Activated T-helper 1 cell treated with anti-CD3 and anti-CD28 coated beads, Interleukin-12 subunit alpha, Interleukin-12 subunit beta, Interleukin-2, Interleukin-4 antibody, amounts not matched to agents 30 ng/mL and 10 ng/mL and 1 ng/mL, durations not matched to agents 14 hours and 24 hours and 36 hours (primary cell): ENCODE results near the gene PRCP. TPM values are rescaled to one million over a fixed set of nuclear protein-coding genes. Genes with fewer than 3 reads are reported as not detected.

Experiments used
- DNase-seq: peaks from one replicate; pipeline ENCODE4 v3.0.0; 2021; ENCODE audit warnings: low spot score
- H3K27ac Mint-ChIP-seq: one replicate; pipeline ENCODE4 v1.8.0; 2021; ENCODE audit warnings: mild to moderate bottlenecking, mixed read lengths
- H3K27me3 Mint-ChIP-seq: one replicate; pipeline ENCODE4 v1.8.0; 2022; ENCODE audit warnings: mild to moderate bottlenecking, moderate library complexity, mixed read lengths; ENCODE audit not compliant: insufficient read depth
- H3K36me3 Mint-ChIP-seq: one replicate; pipeline ENCODE4 v1.8.0; 2021; ENCODE audit warnings: low read depth, mixed read lengths
- H3K4me1 Mint-ChIP-seq: one replicate; pipeline ENCODE4 v1.8.0; 2021; ENCODE audit warnings: low read depth, mixed read lengths
- H3K4me3 Mint-ChIP-seq: one replicate; pipeline ENCODE4 v1.8.0; 2021; ENCODE audit warnings: mild to moderate bottlenecking, moderate library complexity, mixed read lengths
- H3K9me3 Mint-ChIP-seq: one replicate; pipeline ENCODE4 v1.8.0; 2021; ENCODE audit warnings: mixed read lengths
- intact Hi-C: fragments of 100-400 bp; cut with micrococcal nuclease; formaldehyde crosslinking; loops from one replicate; pipeline ENCODE4 v1.15.1; 2024
- total RNA-seq: library from RNA; stranded (reverse); gene quantifications from 2 replicates; pipeline ENCODE4 v1.2.3, GENCODE V29; 2022

The PRCP gene
- total RNA-seq, 1 donor from 2014 or later: 24.0 TPM

DNA sequence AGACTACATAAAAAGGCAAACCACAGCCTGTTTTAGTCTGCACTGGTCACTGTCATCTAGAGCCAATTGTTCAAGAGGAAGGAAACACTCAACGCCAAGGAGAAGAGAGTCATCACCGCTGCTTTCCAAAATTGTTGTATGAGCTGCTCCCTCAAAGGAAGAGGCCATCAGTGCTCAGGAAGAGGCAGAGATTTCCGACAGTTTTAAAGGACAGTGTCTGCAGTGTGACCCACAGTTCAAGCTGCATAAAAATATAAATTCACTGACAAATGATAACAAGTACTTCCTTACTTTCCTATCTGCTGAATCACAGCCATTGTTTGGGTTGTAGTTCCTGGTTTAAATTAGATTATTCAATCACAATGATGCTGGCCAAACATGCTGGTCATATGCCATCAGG is 16.4 kb downstream of the PRCP start:
- DNase-seq: no peak
- no peak overlapping the region for H3K4me3 Mint-ChIP-seq
- intact Hi-C loops: no loop called here
- no peaks in the 10 kb centered on the region for H3K27me3 Mint-ChIP-seq
- H3K9me3 Mint-ChIP-seq: peaks cover 4% of the 10 kb centered on the region
- H3K36me3 Mint-ChIP-seq: peaks cover 5% of the 10 kb centered on the region
- H3K27ac Mint-ChIP-seq: no peak overlapping the region
- peaks cover 5% of the 10 kb centered on the region for H3K4me1 Mint-ChIP-seq

DNA sequence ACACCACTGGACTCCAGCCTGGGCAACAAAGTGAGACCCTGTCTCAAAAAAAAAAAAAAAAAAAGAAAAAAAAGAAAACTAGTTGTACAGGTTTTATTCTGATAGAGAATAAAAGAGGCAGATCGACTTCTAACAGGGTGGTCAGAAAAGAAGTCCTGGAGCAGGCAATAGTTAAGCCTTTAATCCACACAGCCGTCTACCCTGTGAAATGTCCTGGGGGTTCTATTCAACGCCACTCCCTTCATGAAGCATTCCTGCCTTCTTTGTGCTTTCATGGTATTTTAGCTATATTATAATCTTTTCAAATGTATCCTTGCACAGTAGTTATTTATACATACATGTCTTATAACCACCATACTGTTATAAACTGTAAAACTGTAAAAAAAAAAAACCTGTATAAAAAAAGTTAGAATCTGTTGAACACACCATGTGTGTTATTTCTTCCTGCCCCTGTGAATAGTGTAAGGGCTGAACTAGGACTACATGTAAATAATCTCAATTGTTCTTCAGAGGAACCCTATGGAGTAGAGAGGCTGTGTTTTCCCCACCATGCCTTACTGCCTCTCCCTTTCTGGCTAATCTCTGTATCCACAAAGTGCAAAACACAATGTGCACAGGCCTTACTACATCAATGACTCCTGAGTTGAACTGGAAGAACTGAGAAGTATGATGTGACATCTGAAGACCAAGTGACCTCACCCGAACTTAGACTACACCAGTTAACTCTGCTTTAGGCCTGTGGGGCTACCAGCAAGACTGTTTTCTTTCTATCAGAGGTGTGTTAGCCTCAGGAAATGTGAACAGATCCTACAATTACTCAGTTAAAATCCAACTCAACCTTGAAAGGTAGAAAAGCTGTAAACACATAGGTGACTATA is 25.3 kb downstream of the PRCP start:
- no peak overlapping the region for H3K4me3 Mint-ChIP-seq
- intact Hi-C loops: loop anchor here (1.0 kb wide), 1 partner anchor 25 kb away; the partner anchor contains the start of gene PRCP
- no peak for DNase-seq
- peaks cover 24% of the 10 kb centered on the region for H3K4me1 Mint-ChIP-seq
- H3K9me3 Mint-ChIP-seq: peaks cover 16% of the 10 kb centered on the region
- peaks cover 3% of the 10 kb centered on the region for H3K36me3 Mint-ChIP-seq
- no peaks in the 10 kb centered on the region for H3K27me3 Mint-ChIP-seq
- H3K27ac Mint-ChIP-seq: peak overlapping the region; percentile 29

DNA sequence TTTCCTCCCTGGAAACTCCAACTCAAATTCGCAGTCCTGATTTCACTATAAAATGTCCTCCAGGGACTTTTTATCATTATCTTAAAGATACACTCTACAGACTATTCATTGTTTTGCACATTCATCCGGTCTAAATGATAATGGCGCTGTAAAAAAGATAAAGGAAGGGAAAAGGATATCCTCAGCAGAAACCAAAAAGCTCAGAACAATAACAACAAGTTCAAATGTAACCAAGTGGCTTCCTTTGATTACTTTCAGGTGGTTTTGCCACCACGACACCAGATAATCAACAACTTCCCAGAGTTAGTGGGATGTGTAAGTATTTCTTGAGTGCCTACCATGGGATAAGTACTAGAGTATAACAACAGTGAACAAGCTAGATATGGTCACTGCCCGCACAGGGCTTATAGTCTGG is 26.3 kb downstream of the PRCP start:
- peaks cover 24% of the 10 kb centered on the region for H3K4me1 Mint-ChIP-seq
- intact Hi-C loops: loop anchor here (1.0 kb wide), 1 partner anchor 26 kb away; the partner anchor contains the start of gene PRCP
- peak overlapping the region; percentile 0 for H3K27ac Mint-ChIP-seq
- peaks cover 12% of the 10 kb centered on the region for H3K9me3 Mint-ChIP-seq
- DNase-seq: no peak
- H3K4me3 Mint-ChIP-seq: no peak overlapping the region
- no peaks in the 10 kb centered on the region for H3K36me3 Mint-ChIP-seq
- no peaks in the 10 kb centered on the region for H3K27me3 Mint-ChIP-seq

DNA sequence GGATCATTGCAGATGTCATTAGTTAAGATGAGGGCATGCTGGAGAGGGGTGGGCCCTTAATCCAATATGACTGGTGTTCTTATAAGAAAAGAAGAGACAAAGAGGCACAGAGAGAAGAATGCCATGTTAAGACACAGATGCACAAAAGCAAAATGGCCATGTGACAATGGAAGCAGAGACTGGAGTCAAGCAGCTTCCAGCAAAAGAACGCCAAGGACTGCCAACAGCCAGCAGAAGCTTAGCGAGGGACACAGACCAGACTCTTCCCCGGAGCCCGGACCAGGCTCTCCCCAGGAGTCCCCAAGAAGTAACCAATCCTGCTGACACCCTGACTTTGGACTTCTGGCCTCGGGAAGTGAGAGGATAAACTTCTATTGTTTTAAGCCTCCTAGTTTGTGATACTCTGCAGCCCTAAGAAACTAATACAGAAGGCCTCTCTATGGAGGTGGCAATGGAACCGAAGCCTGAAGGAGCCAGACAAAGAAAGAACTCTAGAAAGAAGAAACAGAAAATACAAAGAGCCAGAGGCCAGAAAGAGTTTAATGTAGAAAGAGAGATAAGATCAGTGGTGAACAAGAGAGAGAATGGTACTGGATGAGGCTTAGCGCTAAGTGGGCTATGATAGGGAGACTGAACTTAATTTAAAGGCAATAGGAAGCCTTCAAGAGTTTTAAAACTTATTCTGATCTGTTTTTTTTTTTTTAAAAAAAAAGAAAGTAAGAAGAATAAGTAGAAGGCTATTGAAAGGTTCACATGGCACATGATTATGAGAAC is 27.7 kb downstream of the PRCP start:
- H3K4me1 Mint-ChIP-seq: peaks cover 26% of the 10 kb centered on the region
- no peak for DNase-seq

DNA sequence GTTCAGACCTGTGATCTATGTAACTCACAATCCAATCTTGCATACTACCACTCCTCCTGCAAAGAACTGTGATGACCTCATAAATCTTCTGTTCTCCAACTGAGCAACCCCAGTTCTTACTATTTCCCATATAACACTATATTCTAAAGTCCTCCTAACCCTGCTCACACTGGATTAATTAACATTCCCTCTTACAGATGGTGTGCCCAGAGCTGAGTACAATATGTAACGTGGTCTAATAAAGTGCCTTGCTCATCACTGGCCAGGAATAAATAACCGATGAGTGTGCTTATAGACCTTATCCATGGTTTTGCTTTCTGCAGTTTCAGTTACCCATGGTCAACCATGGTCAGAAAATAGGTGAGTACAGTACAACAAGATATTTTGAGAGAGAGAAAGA is 28.6 kb downstream of the PRCP start:
- Mint-ChIP-seq H3K9me3 (peaks cover 3% of the 10 kb centered on the region), H3K4me3 (no peak overlapping the region), H3K36me3 (no peaks in the 10 kb centered on the region), H3K4me1 (peaks cover 31% of the 10 kb centered on the region), H3K27me3 (peaks cover 2% of the 10 kb centered on the region), H3K27ac (no peak overlapping the region)
- no peak for DNase-seq
- intact Hi-C loops: no loop called here

More for the DNA sequence above, 27.7 kb downstream of the PRCP start:
- Mint-ChIP-seq H3K9me3 (peaks cover 7% of the 10 kb centered on the region), H3K27ac (peak overlapping the region; percentile 10), H3K4me3 (no peak overlapping the region), H3K36me3 (no peaks in the 10 kb centered on the region), H3K27me3 (no peaks in the 10 kb centered on the region)
- intact Hi-C loops: no loop called here

DNA sequence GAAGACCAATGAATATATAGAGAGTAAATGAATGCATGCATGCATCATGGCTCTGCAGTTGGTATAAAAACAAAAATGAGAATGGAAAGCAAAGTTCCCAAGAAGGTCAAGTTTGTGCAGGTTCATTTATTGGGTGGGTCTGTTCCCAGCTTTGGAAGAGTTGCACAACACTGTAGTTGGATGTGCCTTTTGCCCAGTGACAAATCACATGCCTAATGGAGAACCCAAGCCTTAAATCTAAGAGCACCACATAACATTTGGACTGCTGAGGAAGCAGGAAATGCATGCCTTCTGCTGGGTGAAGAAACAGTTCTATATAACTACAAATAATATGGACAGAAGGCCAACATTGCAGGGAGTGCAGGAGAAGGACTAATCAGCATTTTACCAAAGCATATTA is 30.6 kb downstream of the PRCP start:
- intact Hi-C loops: loop anchor here (5.0 kb wide), 1 partner anchor 92 kb away; no protein-coding TSS in a partner anchor

DNA sequence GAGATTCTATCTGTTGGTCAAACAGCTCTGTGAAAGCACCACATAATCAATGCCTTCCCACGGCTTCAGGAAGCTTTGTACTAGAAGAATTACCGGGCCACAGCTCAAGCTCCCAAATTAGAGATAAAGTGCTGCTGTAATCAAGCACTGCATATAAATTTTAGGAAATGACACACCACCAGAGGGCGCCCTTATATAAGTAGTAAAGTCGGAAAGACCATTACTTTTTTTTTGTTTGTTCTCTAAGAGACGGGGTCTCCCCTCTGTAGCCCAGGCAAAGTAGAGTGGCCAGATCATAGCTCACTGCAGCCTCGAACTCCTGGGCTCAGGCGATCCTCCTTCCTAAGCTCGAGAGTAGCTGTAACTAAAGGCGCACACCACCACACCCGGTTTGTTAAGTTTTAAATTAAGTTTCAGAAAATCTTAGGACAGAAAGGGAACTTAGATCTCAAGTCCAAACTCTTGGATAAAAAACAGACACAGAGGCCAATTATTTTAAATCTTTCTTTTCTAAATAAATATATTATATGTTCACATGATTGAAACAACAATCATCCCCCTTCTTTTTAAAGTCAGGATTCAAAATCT is 32.6 kb downstream of the PRCP start:
- no peaks in the 10 kb centered on the region for H3K9me3 Mint-ChIP-seq
- no peak overlapping the region for H3K27ac Mint-ChIP-seq
- H3K4me3 Mint-ChIP-seq: no peak overlapping the region
- H3K4me1 Mint-ChIP-seq: peaks cover 14% of the 10 kb centered on the region
- DNase-seq: peak; percentile 54
- H3K27me3 Mint-ChIP-seq: peaks cover 6% of the 10 kb centered on the region
- intact Hi-C loops: loop anchor here (1.0 to 5.0 kb wide), 6 partner anchors 34 to 949 kb away; partner anchors contain the start of gene DDIAS
- H3K36me3 Mint-ChIP-seq: no peaks in the 10 kb centered on the region

More for the DNA sequence above, 30.6 kb downstream of the PRCP start:
- Mint-ChIP-seq H3K4me1 (peaks cover 25% of the 10 kb centered on the region), H3K27ac (no peak overlapping the region), H3K27me3 (peaks cover 2% of the 10 kb centered on the region), H3K36me3 (no peaks in the 10 kb centered on the region), H3K4me3 (no peak overlapping the region), H3K9me3 (no peaks in the 10 kb centered on the region)
- no peak for DNase-seq

DNA sequence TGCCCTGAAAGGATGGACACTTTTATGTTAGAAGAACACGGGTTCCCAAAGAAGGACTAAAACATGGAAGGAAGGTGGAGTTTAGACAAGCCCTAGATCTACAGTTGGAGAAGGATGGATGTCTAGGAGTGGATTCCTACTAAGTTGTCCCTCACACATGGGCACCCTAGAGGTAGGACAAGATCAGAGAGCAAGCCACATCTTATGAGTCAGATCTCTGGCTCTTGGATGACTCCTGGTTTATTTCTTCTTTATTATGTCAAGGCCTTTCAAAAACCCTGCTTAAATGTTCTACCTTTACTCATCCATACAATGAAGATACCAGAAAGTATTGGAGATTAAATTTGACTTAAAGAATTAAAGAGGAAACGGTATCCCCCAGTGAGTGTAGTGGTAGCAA is 34.4 kb downstream of the PRCP start:
- H3K4me1 Mint-ChIP-seq: peaks cover 12% of the 10 kb centered on the region
- no peak for DNase-seq
- H3K4me3 Mint-ChIP-seq: no peak overlapping the region
- intact Hi-C loops: loop anchor here (5.0 kb wide), 1 partner anchor 89 kb away; no protein-coding TSS in a partner anchor
- no peak overlapping the region for H3K27ac Mint-ChIP-seq
- no peaks in the 10 kb centered on the region for H3K9me3 Mint-ChIP-seq
- H3K36me3 Mint-ChIP-seq: no peaks in the 10 kb centered on the region
- peaks cover 6% of the 10 kb centered on the region for H3K27me3 Mint-ChIP-seq

DNA sequence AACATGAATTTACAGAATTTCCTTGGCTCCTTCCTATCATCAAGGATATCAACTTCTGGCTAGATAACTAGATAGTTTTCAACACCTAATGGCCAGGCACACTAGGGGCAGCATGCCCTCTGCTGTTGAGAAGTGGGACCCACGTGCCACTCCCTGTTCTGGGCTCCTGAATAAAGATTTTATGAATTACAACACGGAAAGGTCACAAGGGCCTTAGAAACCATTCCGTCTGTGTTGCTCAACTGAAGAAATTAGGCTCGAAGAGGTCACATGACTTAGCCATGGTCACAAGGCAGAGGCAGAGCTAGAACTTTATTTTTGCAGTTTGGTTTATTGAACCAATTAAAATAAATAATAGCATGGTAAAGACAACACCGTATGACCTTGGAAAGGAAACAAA is 36.0 kb downstream of the PRCP start:
- Mint-ChIP-seq H3K9me3 (no peaks in the 10 kb centered on the region), H3K4me3 (no peak overlapping the region), H3K27ac (no peak overlapping the region), H3K4me1 (peaks cover 12% of the 10 kb centered on the region), H3K27me3 (peaks cover 6% of the 10 kb centered on the region), H3K36me3 (no peaks in the 10 kb centered on the region)
- intact Hi-C loops: loop anchor here (1.0 kb wide), 1 partner anchor 146 kb away; no protein-coding TSS in a partner anchor
- no peak for DNase-seq

DNA sequence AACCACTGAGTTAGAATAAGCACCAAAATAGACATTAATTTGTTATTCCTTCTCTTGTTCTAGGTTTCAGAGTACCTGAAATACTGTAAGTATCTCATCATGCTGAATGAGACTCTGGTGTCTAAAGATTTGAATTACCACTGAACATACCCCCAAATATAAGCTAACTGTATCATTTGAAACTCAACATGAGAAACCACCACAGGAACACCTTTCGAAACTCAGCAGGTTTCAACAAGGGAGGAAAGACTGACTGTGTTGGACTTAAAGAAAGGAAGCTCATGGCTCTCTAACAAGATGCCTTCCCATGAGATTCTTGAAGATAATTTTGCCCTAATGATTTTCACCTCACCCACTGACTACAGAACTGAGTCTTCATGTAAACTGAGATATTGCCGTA is 37.0 kb downstream of the PRCP start:
- peaks cover 2% of the 10 kb centered on the region for H3K36me3 Mint-ChIP-seq
- no peaks in the 10 kb centered on the region for H3K9me3 Mint-ChIP-seq
- intact Hi-C loops: no loop called here
- H3K27me3 Mint-ChIP-seq: peaks cover 6% of the 10 kb centered on the region
- H3K27ac Mint-ChIP-seq: no peak overlapping the region
- H3K4me1 Mint-ChIP-seq: peaks cover 12% of the 10 kb centered on the region
- DNase-seq: no peak
- no peak overlapping the region for H3K4me3 Mint-ChIP-seq

DNA sequence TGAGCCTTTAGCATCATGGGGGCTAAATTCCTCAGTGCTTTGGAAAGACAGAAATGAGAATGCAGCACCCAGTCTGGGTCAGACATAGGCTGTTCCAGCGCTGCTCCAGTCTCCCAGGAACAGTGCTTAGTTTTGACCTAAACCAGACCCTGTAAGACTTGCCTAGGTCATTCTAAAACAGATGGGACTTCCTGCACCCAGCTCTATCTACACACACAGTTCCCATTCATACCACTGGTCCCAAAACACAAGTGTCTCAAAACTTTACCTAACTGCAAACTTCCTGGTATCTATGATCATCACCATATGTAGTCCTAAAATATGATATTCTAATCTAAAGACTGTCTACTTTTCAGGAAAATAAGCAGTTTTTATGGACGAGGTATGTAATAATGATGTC is 37.9 kb downstream of the PRCP start:
- Mint-ChIP-seq H3K4me3 (no peak overlapping the region), H3K4me1 (peaks cover 8% of the 10 kb centered on the region), H3K36me3 (peaks cover 2% of the 10 kb centered on the region), H3K27me3 (peaks cover 5% of the 10 kb centered on the region), H3K9me3 (no peaks in the 10 kb centered on the region), H3K27ac (no peak overlapping the region)
- intact Hi-C loops: no loop called here
- DNase-seq: no peak

DNA sequence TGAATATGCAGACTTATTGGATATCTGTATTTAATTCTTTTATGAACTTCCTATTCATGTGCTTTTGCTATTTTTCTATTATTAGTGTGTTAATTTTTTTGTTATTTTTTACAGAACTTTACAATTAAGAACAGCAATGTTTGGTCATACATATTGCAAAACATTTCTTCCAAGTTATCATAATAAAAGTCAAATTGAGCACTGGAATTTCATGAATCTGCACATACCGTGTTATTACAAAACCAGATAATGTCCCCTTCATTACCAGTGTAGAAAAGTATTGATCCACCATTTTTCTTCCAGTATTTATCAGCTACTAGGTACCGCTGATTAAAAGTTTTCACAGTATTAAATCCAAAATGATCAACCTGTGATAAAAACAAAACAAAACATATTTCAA is 40.5 kb downstream of the PRCP start:
- Mint-ChIP-seq H3K4me1 (peaks cover 6% of the 10 kb centered on the region), H3K4me3 (no peak overlapping the region), H3K27ac (no peak overlapping the region), H3K27me3 (peaks cover 4% of the 10 kb centered on the region), H3K9me3 (no peaks in the 10 kb centered on the region), H3K36me3 (peaks cover 2% of the 10 kb centered on the region)
- intact Hi-C loops: no loop called here
- no peak for DNase-seq
